ENCODE data around the gene LTB4R2. TPM values are rescaled to one million over a fixed set of nuclear protein-coding genes. Genes with fewer than 3 reads are reported as not detected.

The LTB4R2 gene
- total RNA-seq, 1 experiment from 2014 or later, result 12.9 TPM

DNA sequence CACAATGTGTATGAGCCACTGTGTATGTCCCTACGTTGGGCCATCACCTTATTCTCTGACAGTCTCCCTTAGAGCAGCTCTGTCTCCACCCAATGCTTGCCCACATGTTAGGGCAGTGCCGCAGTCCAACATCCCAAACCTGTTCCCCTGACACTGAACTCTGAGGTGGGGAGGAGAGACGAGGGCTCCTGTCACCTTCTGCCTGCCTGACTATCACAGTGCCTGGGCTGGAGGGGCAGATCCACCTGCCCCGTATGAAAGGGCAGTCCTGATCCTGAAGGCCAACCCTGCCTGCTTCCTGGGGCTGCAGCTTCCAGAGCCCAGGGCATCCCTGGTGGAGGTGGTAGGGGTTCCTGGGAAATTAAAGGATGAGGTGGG, 49.2 kb upstream of the LTB4R2 start (continued):
- TF ChIP-seq, protein P1, sequence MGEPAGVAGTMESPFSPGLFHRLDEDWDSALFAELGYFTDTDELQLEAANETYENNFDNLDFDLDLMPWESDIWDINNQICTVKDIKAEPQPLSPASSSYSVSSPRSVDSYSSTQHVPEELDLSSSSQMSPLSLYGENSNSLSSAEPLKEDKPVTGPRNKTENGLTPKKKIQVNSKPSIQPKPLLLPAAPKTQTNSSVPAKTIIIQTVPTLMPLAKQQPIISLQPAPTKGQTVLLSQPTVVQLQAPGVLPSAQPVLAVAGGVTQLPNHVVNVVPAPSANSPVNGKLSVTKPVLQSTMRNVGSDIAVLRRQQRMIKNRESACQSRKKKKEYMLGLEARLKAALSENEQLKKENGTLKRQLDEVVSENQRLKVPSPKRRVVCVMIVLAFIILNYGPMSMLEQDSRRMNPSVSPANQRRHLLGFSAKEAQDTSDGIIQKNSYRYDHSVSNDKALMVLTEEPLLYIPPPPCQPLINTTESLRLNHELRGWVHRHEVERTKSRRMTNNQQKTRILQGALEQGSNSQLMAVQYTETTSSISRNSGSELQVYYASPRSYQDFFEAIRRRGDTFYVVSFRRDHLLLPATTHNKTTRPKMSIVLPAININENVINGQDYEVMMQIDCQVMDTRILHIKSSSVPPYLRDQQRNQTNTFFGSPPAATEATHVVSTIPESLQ (CRISPR knock-in tag; IDR thresholded peaks at IDR 0.05), result no peak
- no peak for TF ChIP-seq MXD4 (CRISPR knock-in tag; IDR thresholded peaks at IDR 0.05; ENCODE audit: borderline replicate concordance)

DNA sequence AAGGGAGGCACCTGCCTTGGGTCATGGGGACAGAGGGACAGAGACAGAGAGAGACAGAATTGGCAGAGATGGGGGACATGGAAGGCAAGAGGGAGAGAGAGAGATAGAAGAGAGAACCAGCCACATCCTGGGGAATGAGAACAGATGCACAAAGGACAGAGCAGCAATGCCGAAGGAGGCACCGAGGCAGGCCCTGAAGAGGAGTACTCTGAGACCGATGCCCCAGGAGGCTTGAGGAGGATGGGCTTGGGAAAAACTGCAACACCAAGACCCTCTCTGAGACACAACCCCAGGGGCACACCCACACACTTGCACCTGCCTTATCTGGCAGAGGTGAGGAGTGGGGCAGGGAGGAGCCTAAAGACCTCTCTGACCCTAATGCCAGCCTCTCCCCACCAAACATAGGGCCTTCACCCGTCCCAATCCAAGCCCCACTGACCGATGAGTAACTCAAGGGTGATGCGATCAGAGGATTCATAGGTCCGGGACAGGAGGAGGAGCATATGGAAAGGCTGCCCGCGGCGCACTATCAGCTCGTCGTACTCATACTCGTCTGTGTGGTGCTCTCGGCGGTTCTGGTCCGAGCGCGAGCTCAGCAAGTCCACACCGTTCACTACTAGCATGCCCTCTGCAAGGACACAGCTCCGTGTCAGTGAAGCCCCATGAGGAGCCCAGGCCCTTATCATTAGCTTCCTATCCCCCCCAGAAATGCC, 48.5 kb upstream of the LTB4R2 start:
- DNase-seq (ENCODE audit: low spot score), result no peak
- ATAC-seq, result no peak
- no peaks in the 10 kb centered on the region for H3K27me3 Mint-ChIP-seq (ENCODE audit: low read depth)
- no peaks in the 10 kb centered on the region for H3K36me3 Mint-ChIP-seq
- no peak overlapping the region for H3K27ac Mint-ChIP-seq
- no peak overlapping the region for H3K4me3 Mint-ChIP-seq
- H3K9me3 Mint-ChIP-seq, result no peaks in the 10 kb centered on the region
- TF ChIP-seq ZNF396 (CRISPR knock-in tag; IDR thresholded peaks at IDR 0.05; ENCODE audit: borderline replicate concordance) (no peak), NR3C1 (CRISPR knock-in tag; conservative IDR thresholded peaks at IDR 0.05; ENCODE audit: low read depth) (no peak), ATF1 (CRISPR knock-in tag; IDR thresholded peaks at IDR 0.05) (no peak), SOX15 (CRISPR knock-in tag; IDR thresholded peaks at IDR 0.05) (no peak), NFATC4 (CRISPR knock-in tag; IDR thresholded peaks at IDR 0.05) (no peak), EMX1 (CRISPR knock-in tag; IDR thresholded peaks at IDR 0.05) (no peak), FOXP1 (CRISPR knock-in tag; IDR thresholded peaks at IDR 0.05; ENCODE audit: borderline replicate concordance) (no peak), FOXJ3 (CRISPR knock-in tag; IDR thresholded peaks at IDR 0.05; ENCODE audit: borderline replicate concordance) (no peak)
- TF ChIP-seq, protein P2, sequence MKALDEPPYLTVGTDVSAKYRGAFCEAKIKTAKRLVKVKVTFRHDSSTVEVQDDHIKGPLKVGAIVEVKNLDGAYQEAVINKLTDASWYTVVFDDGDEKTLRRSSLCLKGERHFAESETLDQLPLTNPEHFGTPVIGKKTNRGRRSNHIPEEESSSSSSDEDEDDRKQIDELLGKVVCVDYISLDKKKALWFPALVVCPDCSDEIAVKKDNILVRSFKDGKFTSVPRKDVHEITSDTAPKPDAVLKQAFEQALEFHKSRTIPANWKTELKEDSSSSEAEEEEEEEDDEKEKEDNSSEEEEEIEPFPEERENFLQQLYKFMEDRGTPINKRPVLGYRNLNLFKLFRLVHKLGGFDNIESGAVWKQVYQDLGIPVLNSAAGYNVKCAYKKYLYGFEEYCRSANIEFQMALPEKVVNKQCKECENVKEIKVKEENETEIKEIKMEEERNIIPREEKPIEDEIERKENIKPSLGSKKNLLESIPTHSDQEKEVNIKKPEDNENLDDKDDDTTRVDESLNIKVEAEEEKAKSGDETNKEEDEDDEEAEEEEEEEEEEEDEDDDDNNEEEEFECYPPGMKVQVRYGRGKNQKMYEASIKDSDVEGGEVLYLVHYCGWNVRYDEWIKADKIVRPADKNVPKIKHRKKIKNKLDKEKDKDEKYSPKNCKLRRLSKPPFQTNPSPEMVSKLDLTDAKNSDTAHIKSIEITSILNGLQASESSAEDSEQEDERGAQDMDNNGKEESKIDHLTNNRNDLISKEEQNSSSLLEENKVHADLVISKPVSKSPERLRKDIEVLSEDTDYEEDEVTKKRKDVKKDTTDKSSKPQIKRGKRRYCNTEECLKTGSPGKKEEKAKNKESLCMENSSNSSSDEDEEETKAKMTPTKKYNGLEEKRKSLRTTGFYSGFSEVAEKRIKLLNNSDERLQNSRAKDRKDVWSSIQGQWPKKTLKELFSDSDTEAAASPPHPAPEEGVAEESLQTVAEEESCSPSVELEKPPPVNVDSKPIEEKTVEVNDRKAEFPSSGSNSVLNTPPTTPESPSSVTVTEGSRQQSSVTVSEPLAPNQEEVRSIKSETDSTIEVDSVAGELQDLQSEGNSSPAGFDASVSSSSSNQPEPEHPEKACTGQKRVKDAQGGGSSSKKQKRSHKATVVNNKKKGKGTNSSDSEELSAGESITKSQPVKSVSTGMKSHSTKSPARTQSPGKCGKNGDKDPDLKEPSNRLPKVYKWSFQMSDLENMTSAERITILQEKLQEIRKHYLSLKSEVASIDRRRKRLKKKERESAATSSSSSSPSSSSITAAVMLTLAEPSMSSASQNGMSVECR (CRISPR knock-in tag; IDR thresholded peaks at IDR 0.05; ENCODE audit: borderline replicate concordance), result no peak
- TF ChIP-seq, protein P3, sequence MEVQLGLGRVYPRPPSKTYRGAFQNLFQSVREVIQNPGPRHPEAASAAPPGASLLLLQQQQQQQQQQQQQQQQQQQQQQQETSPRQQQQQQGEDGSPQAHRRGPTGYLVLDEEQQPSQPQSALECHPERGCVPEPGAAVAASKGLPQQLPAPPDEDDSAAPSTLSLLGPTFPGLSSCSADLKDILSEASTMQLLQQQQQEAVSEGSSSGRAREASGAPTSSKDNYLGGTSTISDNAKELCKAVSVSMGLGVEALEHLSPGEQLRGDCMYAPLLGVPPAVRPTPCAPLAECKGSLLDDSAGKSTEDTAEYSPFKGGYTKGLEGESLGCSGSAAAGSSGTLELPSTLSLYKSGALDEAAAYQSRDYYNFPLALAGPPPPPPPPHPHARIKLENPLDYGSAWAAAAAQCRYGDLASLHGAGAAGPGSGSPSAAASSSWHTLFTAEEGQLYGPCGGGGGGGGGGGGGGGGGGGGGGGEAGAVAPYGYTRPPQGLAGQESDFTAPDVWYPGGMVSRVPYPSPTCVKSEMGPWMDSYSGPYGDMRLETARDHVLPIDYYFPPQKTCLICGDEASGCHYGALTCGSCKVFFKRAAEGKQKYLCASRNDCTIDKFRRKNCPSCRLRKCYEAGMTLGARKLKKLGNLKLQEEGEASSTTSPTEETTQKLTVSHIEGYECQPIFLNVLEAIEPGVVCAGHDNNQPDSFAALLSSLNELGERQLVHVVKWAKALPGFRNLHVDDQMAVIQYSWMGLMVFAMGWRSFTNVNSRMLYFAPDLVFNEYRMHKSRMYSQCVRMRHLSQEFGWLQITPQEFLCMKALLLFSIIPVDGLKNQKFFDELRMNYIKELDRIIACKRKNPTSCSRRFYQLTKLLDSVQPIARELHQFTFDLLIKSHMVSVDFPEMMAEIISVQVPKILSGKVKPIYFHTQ (CRISPR knock-in tag; IDR thresholded peaks at IDR 0.05), result no peak
- TF ChIP-seq, protein P4, sequence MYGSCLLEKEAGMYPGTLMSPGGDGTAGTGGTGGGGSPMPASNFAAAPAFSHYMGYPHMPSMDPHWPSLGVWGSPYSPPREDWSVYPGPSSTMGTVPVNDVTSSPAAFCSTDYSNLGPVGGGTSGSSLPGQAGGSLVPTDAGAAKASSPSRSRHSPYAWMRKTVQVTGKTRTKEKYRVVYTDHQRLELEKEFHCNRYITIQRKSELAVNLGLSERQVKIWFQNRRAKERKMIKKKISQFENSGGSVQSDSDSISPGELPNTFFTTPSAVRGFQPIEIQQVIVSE (CRISPR knock-in tag; IDR thresholded peaks at IDR 0.05; ENCODE audit: borderline replicate concordance), result no peak
- TF ChIP-seq, protein P5, sequence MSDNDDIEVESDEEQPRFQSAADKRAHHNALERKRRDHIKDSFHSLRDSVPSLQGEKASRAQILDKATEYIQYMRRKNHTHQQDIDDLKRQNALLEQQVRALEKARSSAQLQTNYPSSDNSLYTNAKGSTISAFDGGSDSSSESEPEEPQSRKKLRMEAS (CRISPR knock-in tag; IDR thresholded peaks at IDR 0.05), result no peak
- no peaks in the 10 kb centered on the region for H3K4me1 Mint-ChIP-seq
- ChIA-PET POLR2A (no interaction called here), CTCF (interaction anchor here (0.6 to 2.6 kb wide), 4 partner anchors 18 to 139 kb away, joined by 3 to 17 read pairs (median 4); partner anchors contain the start of gene TINF2)

Measured in WTC11 (cell line).